IMR-90 (cell line): ENCODE data around the gene CAPN9. TPM values are rescaled to one million over a fixed set of nuclear protein-coding genes. Genes with fewer than 3 reads are reported as not detected.

Experiments used
- ATAC-seq: fragments of 200-7000 bp; cut with Tn5 transposase; 2 replicates; pipeline ENCODE4 v1.9.1; 2020; ENCODE audit warnings: low read depth, mild to moderate bottlenecking, moderate library complexity
- BruUV-seq: library from RNA; stranded (reverse); fragments of 400-500 nt; replicated peaks from 2 replicates; lab custom pipeline; 2021; lab: Mats Ljungman, UMichigan
- CTCF ChIA-PET: fragments of 300-600 bp; formaldehyde crosslinking; extraction: SDS; loops from one replicate; lab custom pipeline; 2021; ENCODE audit warnings: antibody characterized with exemption; lab: Yijun Ruan, JAX
- POLR2A ChIA-PET: fragments of 300-600 bp; sonication (Branson Sonifier 250); formaldehyde crosslinking; loops from one replicate; lab custom pipeline; 2022; ENCODE audit warnings: antibody characterized with exemption; ENCODE audit not compliant: unreplicated experiment; lab: Charles Lee
- DNase-seq: peaks from one replicate; pipeline ENCODE4 v3.0.0; 2013
- H2AFZ ChIP-seq: replicated peaks from 2 replicates; pipeline ENCODE3; 2013; ENCODE audit warnings: low read length, mild to moderate bottlenecking; ENCODE audit not compliant: poor library complexity
- H2AK5ac ChIP-seq: 2 replicates; pipeline ENCODE4 v1.6.1; 2013; ENCODE audit warnings: low read depth, low read length, inconsistent platforms
- H2AK9ac ChIP-seq: replicated peaks from 2 replicates; pipeline ENCODE3; 2013; ENCODE audit warnings: mild to moderate bottlenecking, low read depth, low read length, moderate library complexity; ENCODE audit not compliant: poor library complexity
- H2BK120ac ChIP-seq: 2 replicates; pipeline ENCODE4 v1.6.1; 2013; ENCODE audit warnings: low read depth, low read length, inconsistent platforms
- H2BK15ac ChIP-seq: 3 replicates; pipeline ENCODE4 v1.6.1; 2013; ENCODE audit warnings: low read depth, low read length, inconsistent platforms
- H2BK20ac ChIP-seq: 2 replicates; pipeline ENCODE4 v1.6.1; 2013; ENCODE audit warnings: low read depth, mild to moderate bottlenecking, inconsistent platforms, low read length, moderate library complexity
- H2BK5ac ChIP-seq: 2 replicates; pipeline ENCODE4 v1.6.1; 2013; ENCODE audit warnings: mild to moderate bottlenecking, low read depth, low read length, inconsistent platforms; ENCODE audit not compliant: poor library complexity, severe bottlenecking
- H3K14ac ChIP-seq: replicated peaks from 2 replicates; pipeline ENCODE4 v1.6.1; 2013; ENCODE audit warnings: low read depth, low read length, inconsistent platforms
- H3K18ac ChIP-seq: 2 replicates; pipeline ENCODE4 v1.6.1; 2013; ENCODE audit warnings: low read depth, low read length, control low read depth
- H3K23ac ChIP-seq: 2 replicates; pipeline ENCODE4 v1.6.1; 2013; ENCODE audit warnings: low read depth, low read length, inconsistent platforms
- H3K27ac ChIP-seq: 2 replicates; pipeline ENCODE4 v1.5.1; 2013; ENCODE audit warnings: mild to moderate bottlenecking, control low read depth, low read length; ENCODE audit not compliant: insufficient read depth
- H3K27me3 ChIP-seq: 2 replicates; pipeline ENCODE4 v1.6.1; 2013; ENCODE audit warnings: low read length; ENCODE audit not compliant: control insufficient read depth, insufficient read depth
- H3K36me3 ChIP-seq: 2 replicates; pipeline ENCODE4 v1.6.1; 2013; ENCODE audit warnings: low read length, mixed read lengths; ENCODE audit not compliant: control insufficient read depth, insufficient read depth
- H3K4ac ChIP-seq: 2 replicates; pipeline ENCODE4 v1.6.1; 2013; ENCODE audit warnings: low read depth, low read length, inconsistent platforms
- H3K4me1 ChIP-seq: 2 replicates; pipeline ENCODE4 v1.6.1; 2013; ENCODE audit warnings: low read length, mixed read lengths; ENCODE audit not compliant: control insufficient read depth, insufficient read depth
- H3K4me2 ChIP-seq: 2 replicates; pipeline ENCODE4 v1.6.1; 2013; ENCODE audit warnings: low read depth, mild to moderate bottlenecking, control low read depth, low read length, moderate library complexity
- H3K4me3 ChIP-seq: 2 replicates; pipeline ENCODE4 v1.5.1; 2013; ENCODE audit warnings: low read depth, mild to moderate bottlenecking, control low read depth, low read length, moderate library complexity; ENCODE audit not compliant: insufficient read depth
- H3K56ac ChIP-seq: 2 replicates; pipeline ENCODE4 v1.6.1; 2013; ENCODE audit warnings: low read length, inconsistent platforms; ENCODE audit not compliant: insufficient read depth; ENCODE audit errors: extremely low read depth
- H3K79me1 ChIP-seq, 2 experiments: 2 replicates each; pipeline ENCODE4 v1.6.1; 2013; ENCODE audit warnings: low read length in 2 of 2, inconsistent platforms in 1 of 2, low read depth in 1 of 2
- H3K9ac ChIP-seq: 2 replicates; pipeline ENCODE4 v1.6.1; 2013; ENCODE audit warnings: low read depth, low read length, control low read depth
- H3K9me1 ChIP-seq: 2 replicates; pipeline ENCODE4 v1.6.1; 2013; ENCODE audit warnings: low read length, inconsistent platforms; ENCODE audit not compliant: insufficient read depth
- H3K9me3 ChIP-seq: 2 replicates; pipeline ENCODE4 v1.6.1; 2013; ENCODE audit warnings: low read length; ENCODE audit not compliant: control insufficient read depth, insufficient read depth
- H4K20me1 ChIP-seq: 2 replicates; pipeline ENCODE4 v1.6.1; 2013; ENCODE audit warnings: low read length, inconsistent platforms; ENCODE audit not compliant: insufficient read depth
- H4K5ac ChIP-seq: 2 replicates; pipeline ENCODE4 v1.6.1; 2013; ENCODE audit warnings: mild to moderate bottlenecking, low read depth, low read length, control low read depth
- H4K8ac ChIP-seq, 2 experiments: 2 replicates each; pipeline ENCODE4 v1.6.1; 2013; ENCODE audit warnings: low read depth in 2 of 2, low read length in 2 of 2, control low read depth in 1 of 2, inconsistent platforms in 1 of 2
- H4K91ac ChIP-seq: 2 replicates; pipeline ENCODE4 v1.6.1; 2013; ENCODE audit warnings: low read depth, low read length, inconsistent platforms; ENCODE audit not compliant: insufficient read depth
- BHLHE40 ChIP-seq: fragments of 150-350 bp; IDR thresholded peaks from 2 replicates; pipeline ENCODE4 v1.6.1; 2016; ENCODE audit warnings: mild to moderate bottlenecking, low read depth, low read length
- CHD1 ChIP-seq: IDR thresholded peaks from 2 replicates; pipeline ENCODE4 v1.6.1; 2012; ENCODE audit warnings: low read depth, low read length, improper control_type of control experiment
- CTCF ChIP-seq: conservative IDR thresholded peaks from 2 replicates; pipeline ENCODE4 v1.5.1; 2012; ENCODE audit warnings: mild to moderate bottlenecking, low read depth, low read length, improper control_type of control experiment
- FOS ChIP-seq: fragments of 150-350 bp; IDR thresholded peaks from 2 replicates; pipeline ENCODE4 v1.6.1; 2016; ENCODE audit warnings: low read depth, low read length
- MAFK ChIP-seq: IDR thresholded peaks from 2 replicates; pipeline ENCODE4 v1.6.1; 2012; ENCODE audit warnings: low read depth, low read length, improper control_type of control experiment
- MAZ ChIP-seq: IDR thresholded peaks from 2 replicates; pipeline ENCODE4 v1.6.1; 2012; ENCODE audit warnings: low read depth, mild to moderate bottlenecking, low read length, improper control_type of control experiment, moderate library complexity, borderline replicate concordance
- MXI1 ChIP-seq: IDR thresholded peaks from 2 replicates; pipeline ENCODE4 v1.6.1; 2012; ENCODE audit warnings: low read depth, mild to moderate bottlenecking, low read length, moderate library complexity, borderline replicate concordance
- POLR2A ChIP-seq: IDR thresholded peaks from 2 replicates; pipeline ENCODE4 v1.6.1; 2012; ENCODE audit warnings: mild to moderate bottlenecking, low read depth, low read length
- RAD21 ChIP-seq: IDR thresholded peaks from 2 replicates; pipeline ENCODE4 v1.6.1; 2012; ENCODE audit warnings: low read length, improper control_type of control experiment
- RCOR1 ChIP-seq: IDR thresholded peaks from 2 replicates; pipeline ENCODE4 v1.6.1; 2012; ENCODE audit warnings: mild to moderate bottlenecking, low read length, improper control_type of control experiment; ENCODE audit not compliant: insufficient replicate concordance
- RFX5 ChIP-seq: IDR thresholded peaks from 2 replicates; pipeline ENCODE4 v1.8.0; 2012; ENCODE audit warnings: low read depth, mild to moderate bottlenecking, low read length, moderate library complexity
- SMC3 ChIP-seq: fragments of 150-350 bp; IDR thresholded peaks from 2 replicates; pipeline ENCODE4 v1.6.1; 2016; ENCODE audit warnings: low read depth, mild to moderate bottlenecking, antibody characterized with exemption, low read length, moderate library complexity
- WGBS, 2 experiments: methylation state at CpG; one replicate each; pipeline versions ENCODE4 v1.1.5 to v1.1.7; 2013; ENCODE audit warnings: missing lambda C conversion rate in 2 of 2; ENCODE audit not compliant: insufficient read length in 1 of 2; ENCODE audit errors: extremely low coverage in 2 of 2; 5-methylcytosine and 5-hydroxymethylcytosine counted together
- dilution Hi-C: fragments of 300-500 bp; cut with HindIII; formaldehyde crosslinking; loops from one replicate; pipeline ENCODE4 v1.14.3; 2018; ENCODE audit warnings: low sequenced_read_pairs; ENCODE audit not compliant: unreplicated experiment
- in situ Hi-C: fragments of 300-500 bp; cut with MboI; formaldehyde crosslinking; loops from 3 replicates; pipeline ENCODE4 v1.14.3; 2019; ENCODE audit warnings: low sequenced_read_pairs, inconsistent platforms, mixed read lengths
- intact Hi-C: fragments of 100-400 bp; cut with micrococcal nuclease; formaldehyde crosslinking; loops from 2 replicates; pipeline ENCODE4 v1.10.0; 2022
- polyA plus RNA-seq, 3 experiments: library from polyadenylated mRNA; depleted of rRNA; stranded (reverse); fragments of >200 nt; gene quantifications; 2 replicates each; pipeline ENCODE4 v1.2.3, GENCODE V29; 2012; ENCODE audit warnings: low replicate concordance in 1 of 3
- total RNA-seq: library from RNA; depleted of rRNA; stranded (reverse); fragments of >200 nt; gene quantifications from 2 replicates; pipeline ENCODE4 v1.2.3, GENCODE V29; 2012
- TF ChIP-seq, protein P1 (sequence below): fragments of 150-350 bp; IDR thresholded peaks from 2 replicates; pipeline ENCODE4 v1.6.1; 2016; ENCODE audit warnings: low read depth, mild to moderate bottlenecking, low read length, moderate library complexity, borderline replicate concordance

The CAPN9 gene
- total and polyA plus RNA-seq, 2 of the 4 experiments (the other 2 are of a cell fraction), result not detected

GRCh38 chr1:230706020-230706699 is 41.0 kb upstream of the CAPN9 start:
- H3K23ac ChIP-seq, result no peak overlapping the region
- no peak overlapping the region for H2BK15ac ChIP-seq
- no peak overlapping the region for H2BK120ac ChIP-seq
- H3K4me1 ChIP-seq, result no peaks in the 10 kb centered on the region
- H3K9me1 ChIP-seq, result no peaks in the 10 kb centered on the region
- H2BK5ac ChIP-seq, result no peak overlapping the region
- intact Hi-C loops, result no loop called here
- H2BK20ac ChIP-seq, result no peak overlapping the region
- no peak overlapping the region for H4K5ac ChIP-seq
- no peaks in the 10 kb centered on the region for H3K79me1 ChIP-seq
- no peaks in the 10 kb centered on the region for H4K20me1 ChIP-seq
- H3K27me3 ChIP-seq, result peaks cover 6% of the 10 kb centered on the region
- H3K36me3 ChIP-seq, result no peaks in the 10 kb centered on the region
- no peak overlapping the region for H3K14ac ChIP-seq
- no peak overlapping the region for H2AK9ac ChIP-seq
- no peak overlapping the region for H4K8ac ChIP-seq
- no peak overlapping the region for H3K4ac ChIP-seq
- no TSS peak for BruUV-seq
- no peak for DNase-seq
- WGBS, 2 experiments, result 66% methylated on average over 3 of the region's 9 CpGs; no CpG with 5 or more reads in 1 of the 2 experiments
- H3K9ac ChIP-seq, result no peak overlapping the region
- ChIA-PET CTCF (no interaction called here), POLR2A (no interaction called here)
- H2AK5ac ChIP-seq, result no peak overlapping the region
- no peak overlapping the region for H4K91ac ChIP-seq
- H3K56ac ChIP-seq, result no peak overlapping the region
- no peak overlapping the region for H2AFZ ChIP-seq
- in situ Hi-C loops, result no loop called here
- no peak overlapping the region for H3K18ac ChIP-seq
- H3K4me3 ChIP-seq, result no peak overlapping the region
- ATAC-seq, result no peak
- H3K9me3 ChIP-seq, result no peaks in the 10 kb centered on the region
- dilution Hi-C loops, result no loop called here
- H3K4me2 ChIP-seq, result no peak overlapping the region
- TF ChIP-seq MXI1, result no peak
- no peak for TF ChIP-seq RAD21
- TF ChIP-seq MAFK, result no peak
- TF ChIP-seq SMC3, result no peak
- TF ChIP-seq BHLHE40, result no peak
- TF ChIP-seq RCOR1, result no peak
- TF ChIP-seq POLR2A, result no peak
- TF ChIP-seq, protein P1, sequence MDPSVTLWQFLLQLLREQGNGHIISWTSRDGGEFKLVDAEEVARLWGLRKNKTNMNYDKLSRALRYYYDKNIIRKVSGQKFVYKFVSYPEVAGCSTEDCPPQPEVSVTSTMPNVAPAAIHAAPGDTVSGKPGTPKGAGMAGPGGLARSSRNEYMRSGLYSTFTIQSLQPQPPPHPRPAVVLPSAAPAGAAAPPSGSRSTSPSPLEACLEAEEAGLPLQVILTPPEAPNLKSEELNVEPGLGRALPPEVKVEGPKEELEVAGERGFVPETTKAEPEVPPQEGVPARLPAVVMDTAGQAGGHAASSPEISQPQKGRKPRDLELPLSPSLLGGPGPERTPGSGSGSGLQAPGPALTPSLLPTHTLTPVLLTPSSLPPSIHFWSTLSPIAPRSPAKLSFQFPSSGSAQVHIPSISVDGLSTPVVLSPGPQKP, result no peak
- TF ChIP-seq MAZ, result no peak
- no peak for TF ChIP-seq CHD1
- TF ChIP-seq FOS, result no peak
- TF ChIP-seq CTCF, result no peak
- TF ChIP-seq RFX5, result no peak
- no peak overlapping the region for H3K27ac ChIP-seq
